ENCODE results near the gene S100A12. TPM values are rescaled to one million over a fixed set of nuclear protein-coding genes. Genes with fewer than 3 reads are reported as not detected.

S100A12 gene
- total RNA-seq, 4 donors from 2014 or later, result not detected

GRCh38 chr1:153397051-153397923 is 21.9 kb upstream of the S100A12 start:
- WGBS, 2 donors (ENCODE audit: low coverage in 1 of 2), result 84% methylated on average over 19 of the region's 19 CpGs; no CpG with 5 or more reads in 1 of the 2 donors
- TF ChIP-seq POLR2A (IDR thresholded peaks at IDR 0.05) (no peak), CTCF (IDR thresholded peaks at IDR 0.05) (no peak), POLR2AphosphoS5 (IDR thresholded peaks at IDR 0.05) (no peak), EP300 (IDR thresholded peaks at IDR 0.05; ENCODE audit: low read depth) (no peak)
- intact Hi-C loops (cut with DNase I; ENCODE audit: low total_unique reads), result no loop called here
- in situ Hi-C loops (cut with MboI; ENCODE audit: low pct_ligation_motif_present in 1 of 4, low pct_unique_long_range_greater_than_20kb in 1 of 4, low sequenced_read_pairs in 3 of 4), result no loop called here
- no peaks in the 10 kb centered on the region for H3K9me3 ChIP-seq
- no peak overlapping the region for H3K27ac ChIP-seq
- no peak overlapping the region for H3K4me3 ChIP-seq
- H3K27me3 ChIP-seq, result no peaks in the 10 kb centered on the region
- no peak for DNase-seq
- H3K36me3 ChIP-seq, result no peaks in the 10 kb centered on the region
- H3K4me1 ChIP-seq, result no peaks in the 10 kb centered on the region

GRCh38 chr1:153396461-153396860 is 21.0 kb upstream of the S100A12 start:
- H3K4me3 ChIP-seq, result no peak overlapping the region
- H3K27me3 ChIP-seq, result no peaks in the 10 kb centered on the region
- no peaks in the 10 kb centered on the region for H3K9me3 ChIP-seq
- in situ Hi-C loops (cut with MboI; ENCODE audit: low pct_ligation_motif_present in 1 of 4, low pct_unique_long_range_greater_than_20kb in 1 of 4, low sequenced_read_pairs in 3 of 4), result no loop called here
- TF ChIP-seq CTCF (IDR thresholded peaks at IDR 0.05), result no peak
- no peak for TF ChIP-seq POLR2A (IDR thresholded peaks at IDR 0.05)
- no peak for TF ChIP-seq POLR2AphosphoS5 (IDR thresholded peaks at IDR 0.05)
- no peak for TF ChIP-seq EP300 (IDR thresholded peaks at IDR 0.05; ENCODE audit: low read depth)
- 82% methylated on average over 6 of the region's 6 CpGs; no CpG with 5 or more reads in 1 of the 2 donors for WGBS, 2 donors (ENCODE audit: low coverage in 1 of 2)
- H3K27ac ChIP-seq, result no peak overlapping the region
- no peaks in the 10 kb centered on the region for H3K36me3 ChIP-seq
- no peak for DNase-seq
- H3K4me1 ChIP-seq, result no peaks in the 10 kb centered on the region
- intact Hi-C loops (cut with DNase I; ENCODE audit: low total_unique reads), result no loop called here

GRCh38 chr1:153395776-153396175 is 20.4 kb upstream of the S100A12 start:
- WGBS, 2 donors (ENCODE audit: low coverage in 1 of 2), result 75 to 76% methylated on average over 4 to 6 of the region's 6 CpGs
- no peaks in the 10 kb centered on the region for H3K9me3 ChIP-seq
- TF ChIP-seq POLR2A (IDR thresholded peaks at IDR 0.05) (no peak), EP300 (IDR thresholded peaks at IDR 0.05; ENCODE audit: low read depth) (no peak), CTCF (IDR thresholded peaks at IDR 0.05) (no peak), POLR2AphosphoS5 (IDR thresholded peaks at IDR 0.05) (no peak)
- no peak overlapping the region for H3K4me3 ChIP-seq
- intact Hi-C loops (cut with DNase I; ENCODE audit: low total_unique reads) (no loop called here), in situ Hi-C loops (cut with MboI; ENCODE audit: low pct_ligation_motif_present in 1 of 4, low pct_unique_long_range_greater_than_20kb in 1 of 4, low sequenced_read_pairs in 3 of 4) (no loop called here)
- no peak for DNase-seq
- H3K27me3 ChIP-seq, result no peaks in the 10 kb centered on the region
- H3K4me1 ChIP-seq, result no peaks in the 10 kb centered on the region
- H3K27ac ChIP-seq, result no peak overlapping the region
- H3K36me3 ChIP-seq, result no peaks in the 10 kb centered on the region

- 67% methylated on average over 7 of the region's 7 CpGs; no CpG with 5 or more reads in 1 of the 2 donors for WGBS, 2 donors (ENCODE audit: low coverage in 1 of 2)
- no peak overlapping the region for H3K4me3 ChIP-seq
- no peak overlapping the region for H3K27ac ChIP-seq
- in situ Hi-C loops (cut with MboI; ENCODE audit: low pct_ligation_motif_present in 1 of 4, low pct_unique_long_range_greater_than_20kb in 1 of 4, low sequenced_read_pairs in 3 of 4), result no loop called here
- no peak for DNase-seq
- no peaks in the 10 kb centered on the region for H3K4me1 ChIP-seq
- TF ChIP-seq POLR2A (IDR thresholded peaks at IDR 0.05), result no peak
- TF ChIP-seq POLR2AphosphoS5 (IDR thresholded peaks at IDR 0.05), result no peak
- no peak for TF ChIP-seq CTCF (IDR thresholded peaks at IDR 0.05)
- TF ChIP-seq EP300 (IDR thresholded peaks at IDR 0.05; ENCODE audit: low read depth), result no peak
- no peaks in the 10 kb centered on the region for H3K9me3 ChIP-seq
- intact Hi-C loops (cut with DNase I; ENCODE audit: low total_unique reads), result no loop called here
- no peaks in the 10 kb centered on the region for H3K36me3 ChIP-seq
- no peaks in the 10 kb centered on the region for H3K27me3 ChIP-seq
These were observed 19.8 kb upstream of the S100A12 start for GRCh38 chr1:153395136-153395685.
